Fibroblast of lung (primary cell): ENCODE results near the gene CORO2B. TPM values are rescaled to one million over a fixed set of nuclear protein-coding genes. Genes with fewer than 3 reads are reported as not detected.

Experiments used
- DNase-seq, 2 donors: peaks; one replicate each; pipeline versions ENCODE4 v3.0.0 to v3.0.0-alpha.2; 2010; ENCODE audit warnings: low read depth in 2 of 2
- H2AFZ ChIP-seq: 2 replicates; pipeline ENCODE4 v1.5.1; 2012; ENCODE audit warnings: low read length, control low read depth, inconsistent platforms
- H3K27ac ChIP-seq: 2 replicates; pipeline ENCODE4 v1.5.1; 2011; ENCODE audit warnings: low read length, control low read depth; ENCODE audit not compliant: insufficient read depth
- H3K27me3 ChIP-seq: 2 replicates; pipeline ENCODE4 v1.5.1; 2011; ENCODE audit warnings: mild to moderate bottlenecking, low read length; ENCODE audit not compliant: control insufficient read depth, insufficient read depth
- H3K36me3 ChIP-seq: 2 replicates; pipeline ENCODE4 v1.5.1; 2011; ENCODE audit warnings: low read length; ENCODE audit not compliant: control insufficient read depth, insufficient read depth
- H3K4me1 ChIP-seq: 2 replicates; pipeline ENCODE4 v1.5.1; 2011; ENCODE audit warnings: low read length; ENCODE audit not compliant: control insufficient read depth, insufficient read depth; ENCODE audit errors: extremely low read depth
- H3K4me2 ChIP-seq: 2 replicates; pipeline ENCODE4 v1.5.1; 2011; ENCODE audit warnings: low read length, control low read depth; ENCODE audit not compliant: insufficient read depth; ENCODE audit errors: extremely low read depth
- H3K4me3 ChIP-seq, 4 experiments: fragments of 200-600 bp in 1 of 4; sonication (generic) in 1 of 4; replicated peaks in 1 of 4; 2 replicates each; pipeline ENCODE4 v1.5.1; 2011 to 2016; ENCODE audit warnings: low read length in 4 of 4, low read depth in 3 of 4, mild to moderate bottlenecking in 3 of 4, control low read depth in 2 of 4, inconsistent platforms in 1 of 4, mixed read lengths in 1 of 4; ENCODE audit not compliant: insufficient read depth in 1 of 4; ENCODE audit errors: control extremely low read depth in 1 of 4
- H3K79me2 ChIP-seq: 2 replicates; pipeline ENCODE4 v1.5.1; 2012; ENCODE audit warnings: mild to moderate bottlenecking, low read length, inconsistent platforms; ENCODE audit not compliant: control insufficient read depth, insufficient read depth
- H3K9ac ChIP-seq: 2 replicates; pipeline ENCODE4 v1.5.1; 2011; ENCODE audit warnings: mild to moderate bottlenecking, low read length, control low read depth; ENCODE audit not compliant: insufficient read depth
- H3K9me3 ChIP-seq: 2 replicates; pipeline ENCODE4 v1.5.1; 2012; ENCODE audit warnings: low read depth, low read length; ENCODE audit not compliant: control insufficient read depth, insufficient read depth
- H4K20me1 ChIP-seq: 2 replicates; pipeline ENCODE4 v1.5.1; 2011; ENCODE audit warnings: low read length; ENCODE audit not compliant: control insufficient read depth, insufficient read depth; ENCODE audit errors: extremely low read depth
- CTCF ChIP-seq, 2 donors: IDR thresholded peaks in 1 of 2; conservative IDR thresholded peaks in 1 of 2; 1 replicate in 1 of 2; 2 replicates in 1 of 2; pipeline ENCODE4 v1.5.1; 2011 to 2012; ENCODE audit warnings: low read length in 2 of 2, control low read depth in 1 of 2, inconsistent platforms in 1 of 2, low read depth in 1 of 2, mild to moderate bottlenecking in 1 of 2
- EZH2 ChIP-seq: IDR thresholded peaks from 2 replicates; pipeline ENCODE4 v1.5.1; 2012; ENCODE audit warnings: low read length, control low read depth, mild to moderate bottlenecking; ENCODE audit errors: missing control alignments
- polyA plus RNA-seq, 2 donors: library from polyadenylated mRNA; depleted of rRNA in 1 of 2; stranded (reverse) in 1 of 2; unstranded in 1 of 2; fragments of >200 nt; gene quantifications; 2 replicates each; pipeline ENCODE4 v1.2.1, GENCODE V29; 2011 to 2012; ENCODE audit warnings: missing spikeins in 1 of 2
- total RNA-seq: library from RNA; depleted of rRNA; stranded (reverse); fragments of >200 nt; gene quantifications from 2 replicates; pipeline ENCODE4 v1.2.1, GENCODE V29; 2014

The CORO2B gene
- total and polyA plus RNA-seq, 2 donors (not counting 1 experiment from before 2014, with no cell fraction given) = 17.5 to 25.3 TPM

- Histone ChIP-seq H4K20me1 (no peaks in the 10 kb centered on the region), H3K27me3 (no peaks in the 10 kb centered on the region), H3K9ac (no peak overlapping the region), H3K4me1 (no peaks in the 10 kb centered on the region), H3K4me3 (peak overlapping the region; percentile 32 to 62 (median 52)), H3K36me3 (no peaks in the 10 kb centered on the region), H3K9me3 (no peaks in the 10 kb centered on the region), H3K27ac (no peak overlapping the region), H2AFZ (peak overlapping the region; percentile 73), H3K79me2 (no peaks in the 10 kb centered on the region), H3K4me2 (peak overlapping the region; percentile 79)
- TF ChIP-seq EZH2 (no peak), CTCF (conservative IDR thresholded peaks at IDR 0.05 in 1 of 2, IDR thresholded peaks at IDR 0.05 in 1 of 2; ENCODE audit: low read depth in 1 of 2, low read length in 2 of 2) (peak; percentile 76 to 83)
- peak; percentile 68 to 74 for DNase-seq
Observed at GRCh38 chr15:68559345-68560310, 19.2 kb upstream of the CORO2B start.

GRCh38 chr15:68560501-68561113 lies 18.2 kb upstream of the CORO2B start:
- H3K27me3 ChIP-seq = no peaks in the 10 kb centered on the region
- no peak for DNase-seq
- no peaks in the 10 kb centered on the region for H3K4me1 ChIP-seq
- TF ChIP-seq CTCF (conservative IDR thresholded peaks at IDR 0.05 in 1 of 2, IDR thresholded peaks at IDR 0.05 in 1 of 2; ENCODE audit: low read depth in 1 of 2, low read length in 2 of 2) (no peak), EZH2 (no peak)
- no peaks in the 10 kb centered on the region for H4K20me1 ChIP-seq
- H3K4me2 ChIP-seq = no peak overlapping the region
- no peak overlapping the region for H2AFZ ChIP-seq
- H3K9ac ChIP-seq = no peak overlapping the region
- H3K36me3 ChIP-seq = no peaks in the 10 kb centered on the region
- H3K79me2 ChIP-seq = no peaks in the 10 kb centered on the region
- no peak overlapping the region for H3K4me3 ChIP-seq
- H3K9me3 ChIP-seq = no peaks in the 10 kb centered on the region
- H3K27ac ChIP-seq = no peak overlapping the region

GRCh38 chr15:68561171-68561900 lies 17.5 kb upstream of the CORO2B start:
- Histone ChIP-seq H3K36me3 (no peaks in the 10 kb centered on the region), H3K4me3 (no peak overlapping the region), H3K4me2 (no peak overlapping the region), H3K27me3 (no peaks in the 10 kb centered on the region), H3K4me1 (no peaks in the 10 kb centered on the region), H3K9me3 (no peaks in the 10 kb centered on the region), H2AFZ (no peak overlapping the region), H3K79me2 (no peaks in the 10 kb centered on the region), H3K27ac (no peak overlapping the region), H4K20me1 (no peaks in the 10 kb centered on the region), H3K9ac (no peak overlapping the region)
- TF ChIP-seq EZH2 = no peak
- no peak for TF ChIP-seq CTCF (conservative IDR thresholded peaks at IDR 0.05 in 1 of 2, IDR thresholded peaks at IDR 0.05 in 1 of 2; ENCODE audit: low read depth in 1 of 2, low read length in 2 of 2)
- no peak for DNase-seq
